ENCODE data around the gene ACER3. TPM values are rescaled to one million over a fixed set of nuclear protein-coding genes. Genes with fewer than 3 reads are reported as not detected.

Gene ACER3
- total and polyA plus RNA-seq, 11 donors: 3.2 to 17.0 (median 9.8) TPM

- intact Hi-C loops (cut with DNase I): no loop called here
- ATAC-seq (no peak), DNase-seq (no peak)
- Histone ChIP-seq H3K4me1 (no peaks in the 10 kb centered on the region), H3K36me3 (no peaks in the 10 kb centered on the region), H3K9me3 (peaks cover 0 to 29% (median 12%) of the 10 kb centered on the region in 12 donors), H3K27me3 (no peaks in the 10 kb centered on the region), H3K27ac (no peak overlapping the region), H3K4me3 (no peak overlapping the region)
- TF ChIP-seq CTCF (IDR thresholded peaks at IDR 0.05) (no peak), POLR2A (IDR thresholded peaks at IDR 0.05) (no peak)
- 88 to 98% (median 94%) methylated on average over 1 of the region's 1 CpG for WGBS, 4 donors
These were observed 83.5 kb downstream of the ACER3 start for GRCh38 chr11:76944225-76944624.

- WGBS, 4 donors: 98 to 100% (median 98%) methylated on average over 1 of the region's 1 CpG; no CpG with 5 or more reads in 1 of the 4 donors
- no peak for TF ChIP-seq CTCF (IDR thresholded peaks at IDR 0.05)
- TF ChIP-seq POLR2A (IDR thresholded peaks at IDR 0.05): no peak
- intact Hi-C loops (cut with DNase I): no loop called here
- no peak for ATAC-seq
- Histone ChIP-seq H3K36me3 (no peaks in the 10 kb centered on the region), H3K4me3 (no peak overlapping the region), H3K4me1 (no peaks in the 10 kb centered on the region), H3K27me3 (no peaks in the 10 kb centered on the region), H3K9me3 (peaks cover 0 to 29% (median 12%) of the 10 kb centered on the region in 12 donors), H3K27ac (no peak overlapping the region)
- DNase-seq: no peak
These were observed 85.5 kb downstream of the ACER3 start for GRCh38 chr11:76946223-76946622.

- intact Hi-C loops (cut with DNase I): no loop called here
- peaks cover 0 to 29% (median 12%) of the 10 kb centered on the region in 12 donors for H3K9me3 ChIP-seq
- no peaks in the 10 kb centered on the region for H3K36me3 ChIP-seq
- H3K4me3 ChIP-seq: no peak overlapping the region
- DNase-seq (no peak), ATAC-seq (no peak)
- no peak overlapping the region for H3K27ac ChIP-seq
- no peak for TF ChIP-seq POLR2A (IDR thresholded peaks at IDR 0.05)
- no peak for TF ChIP-seq CTCF (IDR thresholded peaks at IDR 0.05)
- H3K4me1 ChIP-seq: no peaks in the 10 kb centered on the region
- H3K27me3 ChIP-seq: no peaks in the 10 kb centered on the region
- 94 to 96% (median 95%) methylated on average over 1 of the region's 1 CpG for WGBS, 4 donors
These were observed 86.5 kb downstream of the ACER3 start for GRCh38 chr11:76947190-76947589.

GRCh38 chr11:76947800-76948199, 87.1 kb downstream of the ACER3 start:
- no peak overlapping the region for H3K4me3 ChIP-seq
- DNase-seq: no peak
- no peaks in the 10 kb centered on the region for H3K4me1 ChIP-seq
- H3K9me3 ChIP-seq: peaks cover 0 to 25% (median 12%) of the 10 kb centered on the region in 12 donors
- no peak overlapping the region for H3K27ac ChIP-seq
- intact Hi-C loops (cut with DNase I): no loop called here
- 93 to 97% (median 94%) methylated on average over 3 of the region's 3 CpGs for WGBS, 4 donors
- no peak for ATAC-seq
- TF ChIP-seq CTCF (IDR thresholded peaks at IDR 0.05) (no peak), POLR2A (IDR thresholded peaks at IDR 0.05) (no peak)
- no peaks in the 10 kb centered on the region for H3K27me3 ChIP-seq
- no peaks in the 10 kb centered on the region for H3K36me3 ChIP-seq

Measured in heart left ventricle (tissue), 16 donors.